ENCODE results near the gene SOWAHD. TPM values are rescaled to one million over a fixed set of nuclear protein-coding genes. Genes with fewer than 3 reads are reported as not detected.

Gene SOWAHD
- total RNA-seq = 1 to 10 TPM in 1 of 2 donors, under 1 TPM in 1; 0.42 to 2.5 TPM
- under 1 TPM; 0.10 to 0.48 TPM for polyA plus RNA-seq

DNA sequence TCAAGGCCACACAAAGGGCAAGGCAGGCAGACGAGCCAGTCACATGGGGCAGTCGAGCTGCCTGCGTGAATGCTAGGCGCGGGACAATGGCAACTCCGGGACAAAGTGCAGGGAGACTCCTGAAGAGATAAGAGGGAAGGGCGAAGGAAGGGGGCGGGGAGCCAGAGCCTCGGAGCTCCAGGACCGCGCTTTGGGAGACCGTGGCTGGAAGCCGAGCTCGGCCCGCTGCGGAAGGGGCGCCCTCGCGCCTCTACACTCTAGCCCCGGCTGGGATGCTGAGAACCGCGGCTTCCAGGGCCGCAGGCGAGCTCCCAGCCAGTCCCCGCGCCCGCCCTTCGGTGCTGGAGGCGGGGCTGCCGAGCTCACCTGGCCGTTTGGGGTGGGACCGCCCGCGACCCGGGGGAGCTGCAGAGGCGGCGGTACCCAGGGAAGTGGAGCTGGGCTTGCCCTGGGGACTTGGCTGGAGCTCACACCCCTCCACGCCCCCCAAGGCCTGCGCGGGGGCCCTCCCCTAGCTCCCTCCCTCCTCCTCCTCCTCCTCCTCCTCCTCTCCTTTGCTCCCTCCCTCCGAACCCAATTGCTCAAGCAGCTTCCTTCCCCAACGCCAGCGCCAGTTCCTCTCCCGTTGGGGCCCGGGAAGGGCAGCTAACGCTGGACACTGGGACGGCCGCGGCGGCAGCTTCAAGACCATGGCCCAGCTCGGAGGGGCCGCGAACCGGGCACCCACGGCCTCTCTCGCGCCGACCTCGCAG lies at the start of gene SOWAHD:
TSS of gene SOWAHD (plus strand) at position 610 of the 752 bp plus-strand sequence. CDS start at position 690, 80 bp downstream.
- 1% methylated on average over 59 of the region's 59 CpGs for WGBS
- H3K9ac ChIP-seq (ENCODE audit: low read depth in 1 of 2, low read length in 2 of 2) = no peak within 1 kb of the TSS
- TF ChIP-seq FOXA1 (IDR thresholded peaks at IDR 0.05) (no peak), HNF4A (conservative IDR thresholded peaks at IDR 0.05) (peak in 1 of 2 donors; percentile 7)
- TF ChIP-seq, protein P1, sequence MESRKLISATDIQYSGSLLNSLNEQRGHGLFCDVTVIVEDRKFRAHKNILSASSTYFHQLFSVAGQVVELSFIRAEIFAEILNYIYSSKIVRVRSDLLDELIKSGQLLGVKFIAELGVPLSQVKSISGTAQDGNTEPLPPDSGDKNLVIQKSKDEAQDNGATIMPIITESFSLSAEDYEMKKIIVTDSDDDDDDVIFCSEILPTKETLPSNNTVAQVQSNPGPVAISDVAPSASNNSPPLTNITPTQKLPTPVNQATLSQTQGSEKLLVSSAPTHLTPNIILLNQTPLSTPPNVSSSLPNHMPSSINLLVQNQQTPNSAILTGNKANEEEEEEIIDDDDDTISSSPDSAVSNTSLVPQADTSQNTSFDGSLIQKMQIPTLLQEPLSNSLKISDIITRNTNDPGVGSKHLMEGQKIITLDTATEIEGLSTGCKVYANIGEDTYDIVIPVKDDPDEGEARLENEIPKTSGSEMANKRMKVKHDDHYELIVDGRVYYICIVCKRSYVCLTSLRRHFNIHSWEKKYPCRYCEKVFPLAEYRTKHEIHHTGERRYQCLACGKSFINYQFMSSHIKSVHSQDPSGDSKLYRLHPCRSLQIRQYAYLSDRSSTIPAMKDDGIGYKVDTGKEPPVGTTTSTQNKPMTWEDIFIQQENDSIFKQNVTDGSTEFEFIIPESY (IDR thresholded peaks at IDR 0.05) = no peak
- no peaks in the 10 kb centered on the region for H3K9me3 ChIP-seq (ENCODE audit: control insufficient read depth in 4 of 4, low read length in 3 of 4)
- no peaks in the 10 kb centered on the region for H3K36me3 ChIP-seq (ENCODE audit: control insufficient read depth in 4 of 4, insufficient read depth in 3 of 4, low read depth in 1 of 4, low read length in 3 of 4)
- no peak for DNase-seq (ENCODE audit: low spot score)
- H3K27ac ChIP-seq (ENCODE audit: low read depth in 1 of 2, low read length in 2 of 2) = peak within 1 kb of the TSS; percentile 12 to 31
- no peaks in the 10 kb centered on the region for H3K27me3 ChIP-seq (ENCODE audit: control insufficient read depth in 4 of 4, insufficient read depth in 4 of 4, low read length in 3 of 4)
- peaks cover 1 to 18% (median 3%) of the 10 kb centered on the region in 4 donors for H3K4me1 ChIP-seq (ENCODE audit: control insufficient read depth in 4 of 4, insufficient read depth in 4 of 4, low read length in 3 of 4)
- H3K4me3 ChIP-seq (ENCODE audit: low read depth in 1 of 3, low read length in 3 of 3) = peak within 1 kb of the TSS in 2 of 3 donors; percentile 23 to 55

DNA sequence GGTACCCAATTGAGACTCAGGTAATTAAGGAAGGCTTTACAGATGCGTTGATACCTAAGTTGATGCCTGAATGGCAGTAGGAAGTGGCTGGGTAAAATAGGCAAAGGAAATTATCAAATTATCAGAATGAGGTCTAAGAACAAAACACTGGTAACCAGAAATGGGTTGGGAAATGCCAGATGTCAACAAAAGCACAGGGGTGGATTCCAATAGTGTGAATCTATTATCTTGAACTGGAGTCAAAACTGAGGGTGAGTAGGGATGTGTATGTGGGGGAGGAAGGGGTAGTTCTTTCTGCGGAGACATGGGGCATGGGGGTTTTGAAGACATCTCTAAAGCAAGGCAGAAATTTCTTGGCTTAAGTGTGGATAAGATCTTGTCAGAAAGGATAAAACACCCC lies 49.5 kb upstream of the SOWAHD start:
- Histone ChIP-seq H3K9me3 (ENCODE audit: control insufficient read depth in 4 of 4, low read length in 3 of 4) (no peaks in the 10 kb centered on the region), H3K36me3 (ENCODE audit: control insufficient read depth in 4 of 4, insufficient read depth in 3 of 4, low read depth in 1 of 4, low read length in 3 of 4) (no peaks in the 10 kb centered on the region), H3K27ac (ENCODE audit: low read depth in 1 of 2, low read length in 2 of 2) (no peak overlapping the region), H3K4me3 (ENCODE audit: low read depth in 1 of 3, low read length in 3 of 3) (no peak overlapping the region), H3K9ac (ENCODE audit: low read depth in 1 of 2, low read length in 2 of 2) (no peak overlapping the region), H3K4me1 (ENCODE audit: control insufficient read depth in 4 of 4, insufficient read depth in 4 of 4, low read length in 3 of 4) (no peaks in the 10 kb centered on the region), H3K27me3 (ENCODE audit: control insufficient read depth in 4 of 4, insufficient read depth in 4 of 4, low read length in 3 of 4) (peaks cover 0 to 3% (median 0%) of the 10 kb centered on the region in 4 donors)
- TF ChIP-seq, protein P2, sequence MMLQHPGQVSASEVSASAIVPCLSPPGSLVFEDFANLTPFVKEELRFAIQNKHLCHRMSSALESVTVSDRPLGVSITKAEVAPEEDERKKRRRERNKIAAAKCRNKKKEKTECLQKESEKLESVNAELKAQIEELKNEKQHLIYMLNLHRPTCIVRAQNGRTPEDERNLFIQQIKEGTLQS (IDR thresholded peaks at IDR 0.05) = no peak
- TF ChIP-seq JUND (IDR thresholded peaks at IDR 0.05) = no peak
- no peak for TF ChIP-seq GABPA (IDR thresholded peaks at IDR 0.05 in 1 of 2, conservative IDR thresholded peaks at IDR 0.05 in 1 of 2)
- TF ChIP-seq HNF4G (IDR thresholded peaks at IDR 0.05) = no peak
- TF ChIP-seq, protein P1 (IDR thresholded peaks at IDR 0.05) = no peak
- no peak for TF ChIP-seq CTCF (IDR thresholded peaks at IDR 0.05; ENCODE audit: low read depth, low read length, missing input control)
- no peak for TF ChIP-seq EGR1 (IDR thresholded peaks at IDR 0.05; ENCODE audit: low read depth in 2 of 2)
- TF ChIP-seq MAX (IDR thresholded peaks at IDR 0.05) = no peak
- TF ChIP-seq FOXA2 (IDR thresholded peaks at IDR 0.05) = no peak
- no peak for TF ChIP-seq RAD21 (IDR thresholded peaks at IDR 0.05)
- no peak for TF ChIP-seq YY1 (IDR thresholded peaks at IDR 0.05)
- no peak for TF ChIP-seq TAF1 (conservative IDR thresholded peaks at IDR 0.05)
- WGBS = 95% methylated on average over 2 of the region's 2 CpGs
- DNase-seq (ENCODE audit: low spot score) = no peak

All from liver (tissue), 9 donors.